Liver (tissue), 9 donors: ENCODE results near the gene ERV3-1. TPM values are rescaled to one million over a fixed set of nuclear protein-coding genes. Genes with fewer than 3 reads are reported as not detected.
"Not testable (repeated sequence)": the region's sequence is repeated elsewhere in the genome, so short reads cannot be mapped to it uniquely, and the experiment has no call there.

Source experiments
- DNase-seq: peaks from one replicate; pipeline ENCODE4 v3.0.0-alpha.2; 2017; ENCODE audit warnings: low spot score
- H3K27ac ChIP-seq, 2 donors: one replicate each; pipeline ENCODE4 v1.7.0; 2013; ENCODE audit warnings: inconsistent platforms in 2 of 2, low read length in 2 of 2, control low read depth in 1 of 2, low read depth in 1 of 2, mild to moderate bottlenecking in 1 of 2
- H3K27me3 ChIP-seq, 4 donors: one replicate each; pipeline versions ENCODE4 v1.6.1 to v1.7.0; 2013; ENCODE audit warnings: low read length in 3 of 4, inconsistent platforms in 1 of 4, mild to moderate bottlenecking in 1 of 4, moderate library complexity in 1 of 4; ENCODE audit not compliant: control insufficient read depth in 4 of 4, insufficient read depth in 4 of 4
- H3K36me3 ChIP-seq, 4 donors: one replicate each; pipeline versions ENCODE4 v1.6.1 to v1.7.0; 2013; ENCODE audit warnings: low read length in 3 of 4, mild to moderate bottlenecking in 3 of 4, low read depth in 1 of 4, moderate library complexity in 1 of 4; ENCODE audit not compliant: control insufficient read depth in 4 of 4, insufficient read depth in 3 of 4
- H3K4me1 ChIP-seq, 4 donors: one replicate each; pipeline versions ENCODE4 v1.6.1 to v1.7.0; 2013; ENCODE audit warnings: low read length in 3 of 4, mild to moderate bottlenecking in 3 of 4, moderate library complexity in 1 of 4; ENCODE audit not compliant: control insufficient read depth in 4 of 4, insufficient read depth in 4 of 4
- H3K4me3 ChIP-seq, 3 donors: one replicate each; pipeline versions ENCODE4 v1.6.1 to v1.7.0; 2013; ENCODE audit warnings: low read length in 3 of 3, control low read depth in 1 of 3, low read depth in 1 of 3, mild to moderate bottlenecking in 1 of 3
- H3K9ac ChIP-seq, 2 donors: one replicate each; pipeline ENCODE4 v1.7.0; 2013; ENCODE audit warnings: low read length in 2 of 2, mild to moderate bottlenecking in 2 of 2, moderate library complexity in 2 of 2, control low read depth in 1 of 2, low read depth in 1 of 2
- H3K9me3 ChIP-seq, 4 donors: one replicate each; pipeline versions ENCODE4 v1.6.1 to v1.7.0; 2013; ENCODE audit warnings: low read length in 3 of 4; ENCODE audit not compliant: control insufficient read depth in 4 of 4
- CTCF ChIP-seq: fragments of 150-350 bp; IDR thresholded peaks from 2 replicates; pipeline ENCODE4 v1.5.1; 2017; ENCODE audit warnings: improper control_type of control experiment, low read depth, low read length; ENCODE audit not compliant: missing input control
- HNF4G ChIP-seq: IDR thresholded peaks from 2 replicates; pipeline ENCODE4 v1.6.1; 2016; ENCODE audit warnings: antibody characterized with exemption
- JUND ChIP-seq, 2 donors: IDR thresholded peaks; 2 replicates each; pipeline ENCODE4 v1.6.1; 2016; ENCODE audit warnings: antibody characterized with exemption in 2 of 2
- RAD21 ChIP-seq, 2 donors: IDR thresholded peaks; 2 replicates each; pipeline ENCODE4 v1.6.1; 2016; ENCODE audit warnings: antibody characterized with exemption in 2 of 2, mild to moderate bottlenecking in 2 of 2
- REST ChIP-seq: IDR thresholded peaks from 2 replicates; pipeline ENCODE4 v1.6.1; 2016; ENCODE audit warnings: antibody characterized with exemption, mild to moderate bottlenecking
- YY1 ChIP-seq: IDR thresholded peaks from 2 replicates; pipeline ENCODE4 v1.6.1; 2016; ENCODE audit warnings: antibody characterized with exemption, mild to moderate bottlenecking
- WGBS: extraction: QIAGEN DNeasy Blood & Tissue Kit; methylation state at CpG from one replicate; pipeline ENCODE4 v1.1.7; 2013; 5-methylcytosine and 5-hydroxymethylcytosine counted together
- polyA plus RNA-seq, 2 donors: library from polyadenylated mRNA; stranded (reverse) in 1 of 2; unstranded in 1 of 2; fragments of 200-250 nt in 1 of 2; fragments of >200 nt in 1 of 2; fragmentation: Nextera tagmentation in 1 of 2; extraction: Ambion mirVana in 1 of 2; gene quantifications; one replicate each; pipeline versions ENCODE4 v1.2.1 to v1.2.3, GENCODE V29; 2013 to 2015
- total RNA-seq, 2 donors: library from RNA; depleted of rRNA; stranded (reverse); fragments of >200 nt; gene quantifications; one replicate each; pipeline ENCODE4 v1.2.3, GENCODE V29; 2014
- donor health status: healthy.
- donor health status: healthy.
- donor health status: healthy.
- donor health status: healthy.
- donor health status: healthy.

ERV3-1 gene
- total and polyA plus RNA-seq, 4 donors: 1.7 to 6.5 (median 4.6) TPM

- TF ChIP-seq REST (no peak), HNF4G (no peak)
These were observed 47.3 kb downstream of the ERV3-1 start (continued) for GRCh38 chr7:64959072-64959747.

- Histone ChIP-seq H3K36me3 (no peaks in the 10 kb centered on the region), H3K9ac (no peak overlapping the region), H3K27me3 (no peaks in the 10 kb centered on the region), H3K4me1 (peaks cover 7 to 10% (median 9%) of the 10 kb centered on the region in 4 donors), H3K27ac (no peak overlapping the region), H3K4me3 (no peak overlapping the region), H3K9me3 (no peaks in the 10 kb centered on the region)
- no peak for DNase-seq
- TF ChIP-seq REST: no peak
- TF ChIP-seq JUND (IDR thresholded peaks at IDR 0.05): no peak
- TF ChIP-seq YY1: no peak
- peak; percentile 94 to 97 for TF ChIP-seq RAD21 (IDR thresholded peaks at IDR 0.05)
- no peak for TF ChIP-seq HNF4G
- peak; percentile 92 for TF ChIP-seq CTCF
- 16% methylated on average over 1 of the region's 1 CpG for WGBS
These were observed 55.1 kb downstream of the ERV3-1 start for GRCh38 chr7:64951250-64951848.

GRCh38 chr7:64950673-64951072 lies 55.8 kb downstream of the ERV3-1 start:
- 59% methylated on average over 9 of the region's 9 CpGs for WGBS
- H3K27me3 ChIP-seq, H3K36me3 ChIP-seq, H3K4me3 ChIP-seq, H3K9ac ChIP-seq, H3K27ac ChIP-seq, H3K9me3 ChIP-seq, DNase-seq: not testable (repeated sequence)
- peaks cover 7 to 10% (median 9%) of the 10 kb centered on the region in 4 donors for H3K4me1 ChIP-seq

- H3K27ac ChIP-seq, DNase-seq: not testable (repeated sequence)
- 99% methylated on average over 1 of the region's 1 CpG for WGBS
These were observed 57.7 kb downstream of the ERV3-1 start for GRCh38 chr7:64948774-64949173.

More at GRCh38 chr7:64948774-64949173, 57.7 kb downstream of the ERV3-1 start:
- H3K9ac ChIP-seq, H3K9me3 ChIP-seq, H3K4me3 ChIP-seq, H3K36me3 ChIP-seq, H3K27me3 ChIP-seq: not testable (repeated sequence)
- peaks cover 7 to 10% (median 9%) of the 10 kb centered on the region in 4 donors for H3K4me1 ChIP-seq
